Nephron (organoid): ENCODE measurements around the gene CCDC24.

Experiments used
- H3K27ac Mint-ChIP-seq, 3 experiments: 2 replicates each; pipeline ENCODE4 v1.8.0; 2020; ENCODE audit warnings: mixed read lengths in 3 of 3, mild to moderate bottlenecking in 2 of 3, moderate library complexity in 1 of 3
- H3K27me3 Mint-ChIP-seq: 2 replicates; pipeline ENCODE4 v1.8.0; 2021; ENCODE audit warnings: low read depth, mild to moderate bottlenecking, moderate library complexity, mixed read lengths
- H3K36me3 Mint-ChIP-seq: 2 replicates; pipeline ENCODE4 v1.8.0; 2020; ENCODE audit warnings: low read depth, mixed read lengths
- H3K4me1 Mint-ChIP-seq: 2 replicates; pipeline ENCODE4 v1.8.0; 2020; ENCODE audit warnings: mixed read lengths
- H3K4me3 Mint-ChIP-seq, 3 experiments: 2 replicates each; pipeline ENCODE4 v1.8.0; 2020; ENCODE audit warnings: mild to moderate bottlenecking in 3 of 3, mixed read lengths in 3 of 3, moderate library complexity in 2 of 3
- H3K9me3 Mint-ChIP-seq: 2 replicates; pipeline ENCODE4 v1.8.0; 2020; ENCODE audit warnings: mixed read lengths
- CTCF ChIP-seq, 3 experiments: fragments of 200-600 bp; sonication (generic); IDR thresholded peaks; one replicate each; pipeline ENCODE4 v1.5.0; 2021; ENCODE audit warnings: antibody characterized with exemption in 3 of 3; ENCODE audit not compliant: unreplicated experiment in 3 of 3

CCDC24 gene

DNA sequence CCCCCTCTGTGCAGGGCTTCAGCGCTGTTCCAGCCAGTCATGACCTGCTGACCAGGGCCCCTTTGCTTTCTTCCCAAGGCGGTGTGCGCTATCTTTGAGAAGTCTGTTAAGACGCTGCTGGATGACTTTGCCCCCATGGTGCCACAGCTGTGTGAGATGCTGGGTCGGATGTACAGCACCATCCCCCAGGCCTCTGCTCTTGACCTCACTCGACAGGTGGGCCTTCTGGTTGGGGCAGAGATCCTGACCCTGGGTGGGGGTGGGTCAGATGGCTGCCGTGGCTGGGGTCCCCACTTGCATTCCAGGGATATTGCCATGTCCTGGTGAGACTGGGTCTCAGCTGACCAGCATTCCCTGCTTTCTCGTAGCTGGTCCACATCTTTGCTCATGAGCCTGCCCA is 30.6 kb upstream of the CCDC24 start:
- H3K4me1 Mint-ChIP-seq, result no peaks in the 10 kb centered on the region
- no peak overlapping the region for H3K4me3 Mint-ChIP-seq
- no peak overlapping the region for H3K27ac Mint-ChIP-seq
- no peaks in the 10 kb centered on the region for H3K9me3 Mint-ChIP-seq
- no peaks in the 10 kb centered on the region for H3K27me3 Mint-ChIP-seq
- no peak for TF ChIP-seq CTCF (IDR thresholded peaks at IDR 0.05; ENCODE audit: unreplicated experiment in 3 of 3)
- peaks cover 29% of the 10 kb centered on the region for H3K36me3 Mint-ChIP-seq

DNA sequence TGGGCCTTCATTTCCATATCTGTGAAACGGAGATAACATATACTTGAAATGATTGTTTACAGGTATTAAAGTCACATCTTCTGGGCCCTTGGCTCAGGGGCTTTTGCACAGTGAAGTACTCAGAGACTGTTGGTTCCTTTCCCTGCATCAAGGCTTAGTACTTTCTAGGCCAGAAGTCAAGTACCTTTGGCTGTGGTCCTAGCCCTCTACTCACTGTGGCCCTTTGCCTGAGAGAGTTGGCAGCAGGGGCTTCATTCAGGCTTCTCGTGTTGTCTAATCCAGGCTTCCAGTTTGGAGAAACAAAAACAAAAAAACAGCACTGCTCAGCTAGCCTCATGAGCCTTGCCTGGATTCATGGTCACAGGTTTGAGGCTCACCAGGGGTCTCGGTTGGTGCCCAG is 29.7 kb upstream of the CCDC24 start:
- Mint-ChIP-seq H3K9me3 (no peaks in the 10 kb centered on the region), H3K4me1 (no peaks in the 10 kb centered on the region)

GRCh38 chr1:43962324-43962723 is 29.1 kb upstream of the CCDC24 start:
- no peaks in the 10 kb centered on the region for H3K4me1 Mint-ChIP-seq
- no peaks in the 10 kb centered on the region for H3K27me3 Mint-ChIP-seq
- H3K9me3 Mint-ChIP-seq, result no peaks in the 10 kb centered on the region
- TF ChIP-seq CTCF (IDR thresholded peaks at IDR 0.05; ENCODE audit: unreplicated experiment in 3 of 3), result no peak
- no peak overlapping the region for H3K27ac Mint-ChIP-seq
- peaks cover 25% of the 10 kb centered on the region for H3K36me3 Mint-ChIP-seq
- H3K4me3 Mint-ChIP-seq, result no peak overlapping the region

More for the DNA sequence above, 29.7 kb upstream of the CCDC24 start:
- Mint-ChIP-seq H3K4me3 (no peak overlapping the region), H3K36me3 (peaks cover 29% of the 10 kb centered on the region), H3K27me3 (no peaks in the 10 kb centered on the region), H3K27ac (no peak overlapping the region)
- no peak for TF ChIP-seq CTCF (IDR thresholded peaks at IDR 0.05; ENCODE audit: unreplicated experiment in 3 of 3)

GRCh38 chr1:43963006-43963405 is 28.4 kb upstream of the CCDC24 start:
- Mint-ChIP-seq H3K4me1 (no peaks in the 10 kb centered on the region), H3K36me3 (peaks cover 27% of the 10 kb centered on the region), H3K4me3 (no peak overlapping the region), H3K27me3 (no peaks in the 10 kb centered on the region), H3K27ac (no peak overlapping the region), H3K9me3 (no peaks in the 10 kb centered on the region)
- TF ChIP-seq CTCF (IDR thresholded peaks at IDR 0.05; ENCODE audit: unreplicated experiment in 3 of 3), result no peak

DNA sequence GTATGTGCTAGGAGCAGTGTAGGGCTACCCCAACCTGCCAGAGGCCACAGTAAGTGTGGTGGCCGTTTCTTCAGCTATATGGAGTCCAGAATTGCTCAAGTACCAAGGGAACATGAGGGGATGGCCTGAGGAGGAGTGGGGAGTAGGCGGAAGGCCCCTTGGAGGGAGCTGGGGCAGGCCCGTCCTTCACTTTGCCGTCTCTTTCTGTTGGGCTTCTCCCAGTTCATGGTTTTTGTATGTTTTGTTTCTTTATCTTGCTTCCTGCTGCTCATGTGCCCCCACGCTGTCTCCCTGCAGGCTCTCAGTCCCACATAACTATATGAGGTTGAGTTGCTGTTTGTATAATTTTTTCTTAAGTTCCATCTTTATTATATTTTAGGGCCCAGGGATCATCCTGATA is 27.5 kb upstream of the CCDC24 start:
- H3K27ac Mint-ChIP-seq, result no peak overlapping the region
- no peaks in the 10 kb centered on the region for H3K27me3 Mint-ChIP-seq
- H3K36me3 Mint-ChIP-seq, result peaks cover 28% of the 10 kb centered on the region
- no peaks in the 10 kb centered on the region for H3K9me3 Mint-ChIP-seq
- TF ChIP-seq CTCF (IDR thresholded peaks at IDR 0.05; ENCODE audit: unreplicated experiment in 3 of 3), result no peak
- H3K4me1 Mint-ChIP-seq, result no peaks in the 10 kb centered on the region
- no peak overlapping the region for H3K4me3 Mint-ChIP-seq

DNA sequence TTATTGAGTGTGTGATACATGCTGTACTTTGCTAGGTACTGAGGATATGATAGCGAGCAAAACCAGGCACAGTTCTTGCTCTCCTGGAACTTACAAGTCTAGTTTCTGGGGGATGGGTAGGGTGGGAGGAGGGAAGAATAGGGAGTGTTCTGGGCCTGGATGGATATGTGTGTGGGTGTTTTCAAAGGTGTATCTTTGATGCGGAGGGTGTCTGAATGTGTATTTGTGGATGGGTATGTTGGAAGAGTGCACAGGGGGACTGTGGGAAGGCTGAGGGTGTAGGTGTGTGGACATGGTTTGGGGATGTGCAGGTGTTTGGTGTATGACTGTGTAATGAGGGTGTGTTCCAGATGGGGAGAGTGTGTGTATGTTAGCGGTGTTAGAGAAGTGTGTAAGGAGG is 26.1 kb upstream of the CCDC24 start:
- H3K27me3 Mint-ChIP-seq, result no peaks in the 10 kb centered on the region
- H3K4me3 Mint-ChIP-seq, result no peak overlapping the region
- TF ChIP-seq CTCF (IDR thresholded peaks at IDR 0.05; ENCODE audit: unreplicated experiment in 3 of 3), result no peak
- H3K4me1 Mint-ChIP-seq, result peaks cover 8% of the 10 kb centered on the region
- no peaks in the 10 kb centered on the region for H3K9me3 Mint-ChIP-seq
- H3K36me3 Mint-ChIP-seq, result peaks cover 23% of the 10 kb centered on the region
- no peak overlapping the region for H3K27ac Mint-ChIP-seq
